Right lobe of liver (tissue), 4 donors: ENCODE measurements around the gene NCLN.

Source experiments
- POLR2A ChIP-seq: fragments of 450-650 bp; IDR thresholded peaks from one replicate; pipeline ENCODE4 v1.6.1; 2017; ENCODE audit warnings: antibody characterized with exemption, mild to moderate bottlenecking
- TF ChIP-seq, protein P1 (sequence below), 4 donors: fragments of 200-600 bp in 3 of 4; fragments of 450-650 bp in 1 of 4; IDR thresholded peaks; one replicate each; pipeline versions ENCODE4 v1.5.1 to v1.8.0; 2016 to 2022; ENCODE audit warnings: antibody characterized with exemption in 4 of 4, mild to moderate bottlenecking in 2 of 4
- donor health status: DM: no; HTN: no; CAD: no.
- donor health status: DM: no; HTN: no; CAD: no.
- donor health status: DM: no; HTN: yes; CAD: no.

DNA sequence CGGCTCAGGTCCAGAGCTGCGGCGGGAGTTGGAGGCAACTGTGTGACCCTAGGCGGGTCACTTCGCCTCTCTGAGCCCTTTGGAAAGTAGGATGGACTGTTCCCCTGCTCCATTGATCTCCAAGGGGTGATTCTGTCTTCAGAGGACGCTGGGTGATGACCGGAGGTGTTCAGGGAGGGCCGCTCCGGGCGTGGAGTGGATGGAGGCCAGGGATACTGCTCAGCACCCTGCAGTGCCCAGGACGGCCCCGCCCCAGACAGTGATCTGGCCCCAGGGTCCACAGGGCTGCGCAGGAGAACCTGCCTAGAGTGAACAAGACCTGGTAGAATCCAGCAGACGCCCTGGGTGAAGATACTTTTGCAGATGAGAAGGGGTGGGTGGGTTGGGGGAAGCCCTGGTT lies 7.0 kb downstream of the NCLN start:
- TF ChIP-seq, protein P1, sequence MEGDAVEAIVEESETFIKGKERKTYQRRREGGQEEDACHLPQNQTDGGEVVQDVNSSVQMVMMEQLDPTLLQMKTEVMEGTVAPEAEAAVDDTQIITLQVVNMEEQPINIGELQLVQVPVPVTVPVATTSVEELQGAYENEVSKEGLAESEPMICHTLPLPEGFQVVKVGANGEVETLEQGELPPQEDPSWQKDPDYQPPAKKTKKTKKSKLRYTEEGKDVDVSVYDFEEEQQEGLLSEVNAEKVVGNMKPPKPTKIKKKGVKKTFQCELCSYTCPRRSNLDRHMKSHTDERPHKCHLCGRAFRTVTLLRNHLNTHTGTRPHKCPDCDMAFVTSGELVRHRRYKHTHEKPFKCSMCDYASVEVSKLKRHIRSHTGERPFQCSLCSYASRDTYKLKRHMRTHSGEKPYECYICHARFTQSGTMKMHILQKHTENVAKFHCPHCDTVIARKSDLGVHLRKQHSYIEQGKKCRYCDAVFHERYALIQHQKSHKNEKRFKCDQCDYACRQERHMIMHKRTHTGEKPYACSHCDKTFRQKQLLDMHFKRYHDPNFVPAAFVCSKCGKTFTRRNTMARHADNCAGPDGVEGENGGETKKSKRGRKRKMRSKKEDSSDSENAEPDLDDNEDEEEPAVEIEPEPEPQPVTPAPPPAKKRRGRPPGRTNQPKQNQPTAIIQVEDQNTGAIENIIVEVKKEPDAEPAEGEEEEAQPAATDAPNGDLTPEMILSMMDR (IDR thresholded peaks at IDR 0.05): no peak
- no peak for TF ChIP-seq POLR2A
